Suprapubic skin (tissue), 4 donors: ENCODE results near the gene DNAI4. TPM values are rescaled to one million over a fixed set of nuclear protein-coding genes. Genes with fewer than 3 reads are reported as not detected.

Source experiments
- DNase-seq, 2 donors: peaks; one replicate each; pipeline ENCODE4 v3.0.0-alpha.2; 2019; ENCODE audit warnings: low spot score in 2 of 2
- H3K27ac ChIP-seq: fragments of 200-600 bp; sonication (generic); one replicate; pipeline ENCODE4 v1.5.1; 2019
- H3K27me3 ChIP-seq: fragments of 200-600 bp; sonication (generic); one replicate; pipeline ENCODE4 v1.5.1; 2019
- H3K36me3 ChIP-seq: fragments of 200-600 bp; sonication (generic); one replicate; pipeline ENCODE4 v1.5.1; 2019
- H3K4me1 ChIP-seq: fragments of 200-600 bp; sonication (generic); one replicate; pipeline ENCODE4 v1.5.1; 2019
- H3K4me3 ChIP-seq: fragments of 200-600 bp; sonication (generic); one replicate; pipeline ENCODE4 v1.5.1; 2019; ENCODE audit warnings: mild to moderate bottlenecking
- H3K9me3 ChIP-seq: fragments of 200-600 bp; sonication (generic); one replicate; pipeline ENCODE4 v1.5.1; 2019
- CTCF ChIP-seq, 2 donors: fragments of 200-600 bp in 1 of 2; fragments of 450-650 bp in 1 of 2; sonication (generic) in 1 of 2; IDR thresholded peaks; one replicate each; pipeline ENCODE4 v1.5.1; 2016 to 2019; ENCODE audit warnings: antibody characterized with exemption in 2 of 2, mild to moderate bottlenecking in 1 of 2, moderate library complexity in 1 of 2
- EP300 ChIP-seq: sonication (generic); formaldehyde crosslinking; IDR thresholded peaks from one replicate; pipeline ENCODE4 v1.6.1; 2017; ENCODE audit warnings: antibody characterized with exemption
- POLR2A ChIP-seq, 2 donors: fragments of 450-650 bp; IDR thresholded peaks; one replicate each; pipeline ENCODE4 v1.6.1; 2017; ENCODE audit warnings: antibody characterized with exemption in 2 of 2, mild to moderate bottlenecking in 2 of 2, moderate library complexity in 2 of 2
- POLR2AphosphoS5 ChIP-seq, 3 donors: sonication (generic); formaldehyde crosslinking; IDR thresholded peaks; one replicate each; pipeline ENCODE4 v1.6.1; 2017; ENCODE audit warnings: antibody characterized with exemption in 3 of 3
- WGBS: methylation state at CpG from one replicate; pipeline ENCODE4 v1.1.5; 2018; 5-methylcytosine and 5-hydroxymethylcytosine counted together
- total RNA-seq, 4 donors: library from RNA; depleted of rRNA; stranded (reverse); fragments of >200 nt; gene quantifications; one replicate each; pipeline ENCODE4 v1.1.0, GENCODE V29; 2016

Gene DNAI4
- total RNA-seq, 4 donors from 2014 or later: 1.5 to 3.7 (median 3.3) TPM

GRCh38 chr1:66852870-66853269 is 71.8 kb downstream of the DNAI4 start:
- H3K27ac ChIP-seq: no peak overlapping the region
- H3K4me3 ChIP-seq: no peak overlapping the region
- no peaks in the 10 kb centered on the region for H3K27me3 ChIP-seq
- no peaks in the 10 kb centered on the region for H3K36me3 ChIP-seq
- no peaks in the 10 kb centered on the region for H3K4me1 ChIP-seq
- TF ChIP-seq POLR2AphosphoS5 (IDR thresholded peaks at IDR 0.05): no peak
- no peak for TF ChIP-seq POLR2A (IDR thresholded peaks at IDR 0.05)
- TF ChIP-seq CTCF (IDR thresholded peaks at IDR 0.05): no peak
- no peak for TF ChIP-seq EP300
- no peak for DNase-seq
- WGBS: 89% methylated on average over 2 of the region's 2 CpGs
- H3K9me3 ChIP-seq: no peaks in the 10 kb centered on the region

- Histone ChIP-seq H3K27me3 (no peaks in the 10 kb centered on the region), H3K27ac (no peak overlapping the region), H3K36me3 (no peaks in the 10 kb centered on the region), H3K4me1 (no peaks in the 10 kb centered on the region), H3K9me3 (no peaks in the 10 kb centered on the region), H3K4me3 (no peak overlapping the region)
- no peak for DNase-seq
- 97% methylated on average over 1 of the region's 1 CpG for WGBS
- TF ChIP-seq EP300 (no peak), CTCF (IDR thresholded peaks at IDR 0.05) (no peak), POLR2AphosphoS5 (IDR thresholded peaks at IDR 0.05) (no peak), POLR2A (IDR thresholded peaks at IDR 0.05) (no peak)
Measured at GRCh38 chr1:66850989-66851388, 73.7 kb downstream of the DNAI4 start.

GRCh38 chr1:66848193-66848592 is 76.5 kb downstream of the DNAI4 start:
- no peaks in the 10 kb centered on the region for H3K36me3 ChIP-seq
- H3K27me3 ChIP-seq: no peaks in the 10 kb centered on the region
- no peaks in the 10 kb centered on the region for H3K9me3 ChIP-seq
- TF ChIP-seq POLR2A (IDR thresholded peaks at IDR 0.05) (no peak), CTCF (IDR thresholded peaks at IDR 0.05) (no peak), POLR2AphosphoS5 (IDR thresholded peaks at IDR 0.05) (no peak), EP300 (no peak)
- no peak for DNase-seq
- no peak overlapping the region for H3K27ac ChIP-seq
- H3K4me1 ChIP-seq: no peaks in the 10 kb centered on the region
- 92% methylated on average over 2 of the region's 2 CpGs for WGBS
- H3K4me3 ChIP-seq: no peak overlapping the region

- no peak for TF ChIP-seq POLR2A (IDR thresholded peaks at IDR 0.05)
- no peak for TF ChIP-seq POLR2AphosphoS5 (IDR thresholded peaks at IDR 0.05)
- no peak for TF ChIP-seq EP300
- no peak for TF ChIP-seq CTCF (IDR thresholded peaks at IDR 0.05)
- no peaks in the 10 kb centered on the region for H3K36me3 ChIP-seq
- DNase-seq: no peak
- H3K9me3 ChIP-seq: no peaks in the 10 kb centered on the region
- H3K4me1 ChIP-seq: no peaks in the 10 kb centered on the region
- no peak overlapping the region for H3K4me3 ChIP-seq
- no peak overlapping the region for H3K27ac ChIP-seq
- H3K27me3 ChIP-seq: no peaks in the 10 kb centered on the region
Measured at GRCh38 chr1:66840929-66841328, 83.7 kb downstream of the DNAI4 start.

- TF ChIP-seq POLR2A (IDR thresholded peaks at IDR 0.05) (no peak), CTCF (IDR thresholded peaks at IDR 0.05) (no peak), POLR2AphosphoS5 (IDR thresholded peaks at IDR 0.05) (no peak), EP300 (no peak)
- Histone ChIP-seq H3K36me3 (no peaks in the 10 kb centered on the region), H3K27me3 (no peaks in the 10 kb centered on the region), H3K9me3 (no peaks in the 10 kb centered on the region), H3K4me3 (no peak overlapping the region), H3K27ac (no peak overlapping the region), H3K4me1 (no peaks in the 10 kb centered on the region)
- DNase-seq: no peak
Measured at GRCh38 chr1:66834926-66835325, 89.7 kb downstream of the DNAI4 start.
